GM13976 (cell line): ENCODE data around the gene C19orf18.

Experiments used
- DNase-seq: peaks from one replicate; pipeline ENCODE4 v3.0.0; 2012; ENCODE audit warnings: low spot score
- in situ Hi-C: fragments of 300-500 bp; cut with MboI; formaldehyde crosslinking; loops from one replicate; pipeline ENCODE4 v1.12.0; 2022; ENCODE audit warnings: low sequenced_read_pairs, mixed read lengths, inconsistent platforms; ENCODE audit not compliant: unreplicated experiment
- TF ChIP-seq, protein P1 (sequence below): IDR thresholded peaks from 2 replicates; pipeline ENCODE4 v1.5.1; 2012; ENCODE audit warnings: borderline replicate concordance, mild to moderate bottlenecking; ENCODE audit not compliant: insufficient read depth; ENCODE audit errors: extremely low read depth, missing control alignments, control extremely low read depth

C19orf18 gene

DNA sequence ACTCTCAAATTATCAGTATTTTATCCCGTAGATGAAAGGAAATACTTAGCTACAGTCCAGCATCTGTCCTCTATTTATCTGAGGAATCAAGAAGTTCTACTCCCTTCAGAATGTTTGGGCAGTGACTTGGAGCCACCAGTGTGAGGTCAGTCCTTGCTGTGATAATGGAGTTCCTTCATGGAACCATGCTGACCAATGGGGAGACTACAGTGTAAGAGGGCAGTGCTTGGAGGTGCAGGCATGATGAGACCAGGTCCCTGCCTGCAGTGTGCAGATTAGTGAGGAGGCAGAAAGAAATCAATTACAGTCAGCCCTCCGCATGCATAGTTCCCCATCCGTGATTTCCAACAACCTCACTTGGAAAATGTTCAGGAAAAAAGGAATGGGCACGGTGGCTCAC lies at the start of gene C19orf18:
Gene C19orf18 (minus strand): TSS at position 101 of the 400 bp plus-strand sequence. CDS start 102 bp downstream, outside the sequence.
- DNase-seq, result no peak
- TF ChIP-seq, protein P1, sequence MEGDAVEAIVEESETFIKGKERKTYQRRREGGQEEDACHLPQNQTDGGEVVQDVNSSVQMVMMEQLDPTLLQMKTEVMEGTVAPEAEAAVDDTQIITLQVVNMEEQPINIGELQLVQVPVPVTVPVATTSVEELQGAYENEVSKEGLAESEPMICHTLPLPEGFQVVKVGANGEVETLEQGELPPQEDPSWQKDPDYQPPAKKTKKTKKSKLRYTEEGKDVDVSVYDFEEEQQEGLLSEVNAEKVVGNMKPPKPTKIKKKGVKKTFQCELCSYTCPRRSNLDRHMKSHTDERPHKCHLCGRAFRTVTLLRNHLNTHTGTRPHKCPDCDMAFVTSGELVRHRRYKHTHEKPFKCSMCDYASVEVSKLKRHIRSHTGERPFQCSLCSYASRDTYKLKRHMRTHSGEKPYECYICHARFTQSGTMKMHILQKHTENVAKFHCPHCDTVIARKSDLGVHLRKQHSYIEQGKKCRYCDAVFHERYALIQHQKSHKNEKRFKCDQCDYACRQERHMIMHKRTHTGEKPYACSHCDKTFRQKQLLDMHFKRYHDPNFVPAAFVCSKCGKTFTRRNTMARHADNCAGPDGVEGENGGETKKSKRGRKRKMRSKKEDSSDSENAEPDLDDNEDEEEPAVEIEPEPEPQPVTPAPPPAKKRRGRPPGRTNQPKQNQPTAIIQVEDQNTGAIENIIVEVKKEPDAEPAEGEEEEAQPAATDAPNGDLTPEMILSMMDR, result no peak
- in situ Hi-C loops, result no loop called here

DNA sequence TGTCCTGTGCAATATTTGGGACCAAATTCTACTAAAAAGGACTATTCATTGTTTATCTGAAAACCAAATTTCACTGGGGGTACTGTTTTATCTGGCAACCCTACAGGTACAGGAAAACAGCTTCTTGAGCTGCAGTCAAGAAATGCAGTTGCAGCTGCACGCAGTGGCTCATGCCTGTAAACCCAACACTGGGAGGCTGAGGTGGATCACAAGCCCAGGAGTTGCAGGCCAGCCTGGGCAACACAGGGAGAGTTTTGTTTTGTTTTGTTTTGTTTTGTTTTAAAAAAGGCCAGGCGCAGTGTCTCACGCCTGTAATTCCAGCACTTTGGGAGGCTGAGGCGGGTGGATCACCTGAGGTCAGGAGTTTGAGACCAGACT lies 47.9 kb upstream of the C19orf18 start:
- no peak for DNase-seq
- in situ Hi-C loops, result no loop called here
- TF ChIP-seq, protein P1, result no peak

GRCh38 chr19:58021541-58022282 lies 47.4 kb upstream of the C19orf18 start:
- in situ Hi-C loops, result no loop called here
- no peak for DNase-seq
- TF ChIP-seq, protein P1, result no peak

GRCh38 chr19:58020129-58020528 lies 45.8 kb upstream of the C19orf18 start:
- DNase-seq, result no peak
- TF ChIP-seq, protein P1, result no peak
- in situ Hi-C loops, result no loop called here

DNA sequence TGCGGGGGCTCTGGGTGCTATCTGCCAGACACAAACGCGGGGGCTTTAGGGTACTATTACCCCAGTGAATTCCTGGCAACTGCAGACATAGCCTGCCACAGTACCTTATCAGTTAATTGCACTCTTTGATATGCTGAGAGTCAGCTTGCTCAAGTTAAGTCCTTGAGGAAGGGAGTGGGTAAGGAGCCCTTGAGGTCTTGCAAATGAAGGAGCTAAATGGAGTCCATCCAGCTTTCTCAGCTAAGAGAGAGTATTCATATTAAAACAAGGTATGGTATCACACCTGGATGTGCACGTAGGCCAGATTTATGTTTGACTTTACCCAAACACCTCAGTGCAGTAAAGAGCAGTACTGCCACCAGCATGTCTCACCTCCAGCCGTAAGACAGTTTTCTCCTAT lies 39.8 kb upstream of the C19orf18 start:
- DNase-seq, result no peak
- in situ Hi-C loops, result no loop called here
- TF ChIP-seq, protein P1, result no peak

- in situ Hi-C loops, result no loop called here
- TF ChIP-seq, protein P1, result no peak
- no peak for DNase-seq
Observed at GRCh38 chr19:58010507-58010906, 36.2 kb upstream of the C19orf18 start.
